Cardiac ventricle fibroblast (primary cell): ENCODE measurements around the gene SEMG2. TPM values are rescaled to one million over a fixed set of nuclear protein-coding genes. Genes with fewer than 3 reads are reported as not detected.

ENCODE experiments used
- total RNA-seq: library from RNA; depleted of rRNA; stranded (reverse); fragments of >200 nt; gene quantifications from 2 replicates; pipeline ENCODE4 v1.2.3, GENCODE V29; 2015

SEMG2 gene
- total RNA-seq = not detected in 2 replicates

DNA sequence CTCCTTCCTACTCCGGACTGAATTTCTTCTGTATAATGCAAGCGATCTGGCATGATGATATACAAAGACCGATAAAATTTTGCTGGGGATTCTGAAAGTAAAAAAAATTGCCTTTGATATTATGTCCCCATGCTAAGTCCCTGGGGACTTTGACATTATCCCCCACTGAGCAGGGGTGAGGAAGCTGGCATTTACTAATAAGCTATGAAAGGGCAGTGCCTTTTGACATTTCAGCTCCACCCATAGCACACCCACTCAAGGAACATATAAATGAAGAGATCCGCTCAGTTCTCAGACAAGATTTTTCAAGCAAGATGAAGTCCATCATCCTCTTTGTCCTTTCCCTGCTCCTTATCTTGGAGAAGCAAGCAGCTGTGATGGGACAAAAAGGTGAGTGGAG, at the start of gene SEMG2:
SEMG2 (plus strand) TSS at position 298 of the 400 bp plus-strand sequence; CDS start at position 315, 17 bp downstream.

DNA sequence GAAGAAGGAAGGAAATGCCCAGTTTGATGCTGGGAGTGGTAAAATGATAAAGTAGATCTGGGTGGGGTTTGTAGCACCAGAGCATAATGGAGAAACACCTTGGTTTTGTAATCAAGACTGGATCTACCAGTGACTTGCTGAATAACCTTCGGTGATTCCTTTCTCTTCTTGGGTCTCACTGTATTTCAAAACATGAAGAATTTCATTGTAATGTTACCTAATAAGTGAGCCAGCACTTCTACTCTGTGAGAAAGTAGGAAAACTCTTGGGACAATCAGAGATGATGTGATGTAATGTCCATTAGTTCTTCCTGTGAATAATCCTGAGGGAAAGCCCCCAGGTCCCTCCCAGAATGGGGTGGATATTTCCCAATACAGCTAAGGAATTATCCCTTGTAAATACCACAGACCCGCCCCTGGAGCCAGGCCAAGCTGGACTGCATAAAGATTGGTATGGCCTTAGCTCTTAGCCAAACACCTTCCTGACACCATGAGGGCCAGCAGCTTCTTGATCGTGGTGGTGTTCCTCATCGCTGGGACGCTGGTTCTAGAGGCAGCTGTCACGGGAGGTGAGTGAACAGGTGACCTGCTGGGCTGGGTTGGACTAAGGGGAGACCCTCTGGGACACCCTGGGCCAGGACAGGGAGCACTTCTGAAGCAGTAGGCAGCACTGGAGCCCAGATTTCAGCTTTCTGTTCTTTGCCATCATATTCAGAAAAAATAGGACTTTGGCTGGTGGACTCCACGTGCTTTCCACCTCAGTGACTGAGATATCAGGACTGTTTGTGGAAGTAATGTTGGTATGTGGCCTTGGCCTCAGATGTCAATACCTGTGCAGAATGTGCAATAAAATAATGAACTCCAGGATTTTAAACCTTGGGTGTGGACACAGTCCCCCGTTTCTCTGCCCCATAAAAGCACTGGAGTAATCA, 46.5 kb upstream of the SEMG2 start, which contains the start of gene PI3:
PI3 (plus strand) TSS at position 469 of the 931 bp plus-strand sequence; CDS start at position 490, 21 bp downstream.

GRCh38 chr20:45206725-45207124, 14.4 kb upstream of the SEMG2 start, which contains the start of gene SEMG1:
Gene SEMG1 (plus strand): TSS chr20:45207033. CDS start chr20:45207054, 21 bp downstream.

DNA sequence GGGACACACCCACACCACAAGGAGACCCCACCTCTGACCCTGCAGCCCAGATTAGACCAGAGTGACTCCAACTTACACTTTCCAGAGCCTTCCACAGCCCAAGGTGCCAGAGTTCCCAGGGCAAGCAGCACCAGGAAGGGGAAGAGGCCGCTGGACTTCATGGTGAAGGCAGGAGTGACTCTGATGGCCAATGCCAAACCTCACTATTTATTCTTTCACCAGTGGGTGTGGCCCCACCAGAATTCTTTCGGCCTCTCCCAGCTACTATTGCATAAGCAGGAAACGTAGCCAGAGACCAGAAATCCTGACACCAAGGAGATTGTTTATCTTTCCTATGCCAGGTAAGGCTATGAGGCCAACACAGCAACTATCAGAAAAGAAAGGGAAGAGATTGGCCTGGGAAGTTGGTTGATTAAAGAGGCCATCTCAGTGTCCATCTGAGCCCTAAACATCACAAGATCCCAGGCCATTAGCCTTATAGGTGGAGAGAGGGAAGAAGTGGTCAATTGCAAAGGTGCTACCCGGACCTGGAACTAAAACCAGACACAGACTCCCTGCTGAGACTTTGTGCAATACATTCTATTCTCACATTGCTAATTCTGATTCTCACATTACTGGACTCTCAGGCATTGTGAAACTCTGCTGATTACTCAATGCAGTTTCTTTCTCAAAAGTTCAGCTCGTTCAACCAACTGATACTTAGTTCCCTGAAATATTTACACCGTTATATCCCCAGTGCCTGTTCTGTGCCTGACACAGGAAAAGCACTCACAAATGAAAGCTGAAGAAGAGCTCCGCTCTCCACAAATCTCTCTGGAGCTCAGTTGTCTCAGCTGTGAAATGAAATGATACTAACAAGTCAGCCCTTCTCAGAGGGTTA, 33.5 kb downstream of the SEMG2 start, which contains the start of gene SLPI:
SLPI (minus strand) TSS at position 182 of the 880 bp plus-strand sequence; CDS start at position 161, 21 bp downstream.

Other genes with a start within 250 kb of the SEMG2 start
- gene KCNS1, start 120.2 kb upstream of the SEMG2 start, total RNA-seq = 1.4 and 2.4 TPM in 2 replicates
- gene WFDC5, start 106.2 kb upstream of the SEMG2 start, total RNA-seq = not detected in 2 replicates
- not detected in 2 replicates for gene WFDC12, start 96.9 kb upstream of the SEMG2 start, total RNA-seq
- gene PI3, start 46.5 kb upstream of the SEMG2 start, total RNA-seq = not detected in 2 replicates
- gene SEMG1, start 14.3 kb upstream of the SEMG2 start, total RNA-seq = not detected in 2 replicates
- not detected in 2 replicates for gene SLPI, start 33.2 kb downstream of the SEMG2 start, total RNA-seq
- not detected in 2 replicates for gene RBPJL, start 85.5 kb downstream of the SEMG2 start, total RNA-seq
- gene MATN4, start 86.9 kb downstream of the SEMG2 start, total RNA-seq = not detected in 2 replicates
- 65.5 and 71.7 TPM in 2 replicates for gene SDC4, start 127.1 kb downstream of the SEMG2 start, total RNA-seq
- 16.8 and 19.8 TPM in 2 replicates for gene SYS1, start 141.8 kb downstream of the SEMG2 start, total RNA-seq
- gene TP53TG5, start 157.0 kb downstream of the SEMG2 start, total RNA-seq = not detected in 2 replicates
- 2.4 and 2.9 TPM in 2 replicates for gene DBNDD2, start 186.9 kb downstream of the SEMG2 start, total RNA-seq
- 85.3 and 91.4 TPM in 2 replicates for gene PIGT, start 194.8 kb downstream of the SEMG2 start, total RNA-seq
- not detected in 2 replicates for gene WFDC2, start 248.4 kb downstream of the SEMG2 start, total RNA-seq